ENCODE results near the gene RAD51B. TPM values are rescaled to one million over a fixed set of nuclear protein-coding genes. Genes with fewer than 3 reads are reported as not detected.

The RAD51B gene
- total RNA-seq, 1 experiment from 2014 or later: 23.3 TPM

GRCh38 chr14:67928375-67928774 lies 108.8 kb downstream of the RAD51B start:
- CTCF ChIA-PET: no interaction called here
- Histone ChIP-seq H3K27ac (ENCODE audit: low read depth, low read length, poor library complexity, severe bottlenecking) (no peak overlapping the region), H3K4me3 (ENCODE audit: low read depth, low read length, poor library complexity, severe bottlenecking) (no peak overlapping the region), H3K4me1 (ENCODE audit: insufficient read depth, low read length, poor library complexity, severe bottlenecking) (peaks cover under 1% of the 10 kb centered on the region), H3K36me3 (ENCODE audit: insufficient read depth, low read length, poor library complexity, severe bottlenecking) (no peaks in the 10 kb centered on the region), H3K27me3 (replicated peaks; ENCODE audit: insufficient read depth, low read depth, low read length, poor library complexity) (no peaks in the 10 kb centered on the region), H3K9me3 (ENCODE audit: low read depth, low read length, poor library complexity, severe bottlenecking) (peaks cover 4% of the 10 kb centered on the region)
- no peak for TF ChIP-seq EZH2 (IDR thresholded peaks at IDR 0.05; ENCODE audit: borderline replicate concordance, low read depth, low read length, poor library complexity, severe bottlenecking)
- TF ChIP-seq, protein P1, sequence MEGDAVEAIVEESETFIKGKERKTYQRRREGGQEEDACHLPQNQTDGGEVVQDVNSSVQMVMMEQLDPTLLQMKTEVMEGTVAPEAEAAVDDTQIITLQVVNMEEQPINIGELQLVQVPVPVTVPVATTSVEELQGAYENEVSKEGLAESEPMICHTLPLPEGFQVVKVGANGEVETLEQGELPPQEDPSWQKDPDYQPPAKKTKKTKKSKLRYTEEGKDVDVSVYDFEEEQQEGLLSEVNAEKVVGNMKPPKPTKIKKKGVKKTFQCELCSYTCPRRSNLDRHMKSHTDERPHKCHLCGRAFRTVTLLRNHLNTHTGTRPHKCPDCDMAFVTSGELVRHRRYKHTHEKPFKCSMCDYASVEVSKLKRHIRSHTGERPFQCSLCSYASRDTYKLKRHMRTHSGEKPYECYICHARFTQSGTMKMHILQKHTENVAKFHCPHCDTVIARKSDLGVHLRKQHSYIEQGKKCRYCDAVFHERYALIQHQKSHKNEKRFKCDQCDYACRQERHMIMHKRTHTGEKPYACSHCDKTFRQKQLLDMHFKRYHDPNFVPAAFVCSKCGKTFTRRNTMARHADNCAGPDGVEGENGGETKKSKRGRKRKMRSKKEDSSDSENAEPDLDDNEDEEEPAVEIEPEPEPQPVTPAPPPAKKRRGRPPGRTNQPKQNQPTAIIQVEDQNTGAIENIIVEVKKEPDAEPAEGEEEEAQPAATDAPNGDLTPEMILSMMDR (conservative IDR thresholded peaks at IDR 0.05; ENCODE audit: low read depth, low read length): no peak
- intact Hi-C loops (cut with micrococcal nuclease; ENCODE audit: unreplicated experiment): no loop called here
- POLR2A ChIA-PET (ENCODE audit: low non-redundant PET): no interaction called here
- no TSS peak for BruUV-seq (replicated peaks)
- no peak for DNase-seq (ENCODE audit: low spot score)

DNA sequence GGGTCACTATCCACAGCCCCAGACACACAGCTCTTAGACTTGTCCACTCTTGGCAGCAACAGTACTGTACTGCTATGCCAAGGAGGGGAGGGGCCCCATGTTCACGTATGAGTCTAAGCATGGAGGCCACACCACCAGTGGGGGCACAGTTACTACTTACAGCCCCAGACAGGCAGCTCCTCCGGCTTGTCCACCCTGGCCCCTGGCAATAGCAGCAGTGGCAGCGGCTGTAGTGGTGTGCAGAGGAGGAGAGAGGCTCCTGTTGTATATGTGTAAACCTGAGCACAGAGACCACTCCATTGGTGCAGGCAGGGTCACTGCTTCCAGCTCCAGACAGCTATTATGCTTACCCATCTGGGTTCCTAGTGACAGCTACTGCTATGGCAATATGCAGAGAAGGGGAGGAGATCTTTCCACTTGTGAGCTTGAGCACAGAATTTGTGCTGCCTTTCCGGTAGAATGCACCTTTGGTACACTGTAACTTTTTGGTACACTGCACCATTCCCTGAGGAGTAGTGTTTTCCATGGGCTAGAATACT lies 113.2 kb downstream of the RAD51B start:
- Histone ChIP-seq H3K9me3 (ENCODE audit: low read depth, low read length, poor library complexity, severe bottlenecking) (peaks cover 4% of the 10 kb centered on the region), H3K4me1 (ENCODE audit: insufficient read depth, low read length, poor library complexity, severe bottlenecking) (peaks cover 16% of the 10 kb centered on the region), H3K27me3 (replicated peaks; ENCODE audit: insufficient read depth, low read depth, low read length, poor library complexity) (peaks cover 12% of the 10 kb centered on the region), H3K36me3 (ENCODE audit: insufficient read depth, low read length, poor library complexity, severe bottlenecking) (no peaks in the 10 kb centered on the region), H3K4me3 (ENCODE audit: low read depth, low read length, poor library complexity, severe bottlenecking) (no peak overlapping the region), H3K27ac (ENCODE audit: low read depth, low read length, poor library complexity, severe bottlenecking) (no peak overlapping the region)
- POLR2A ChIA-PET (ENCODE audit: low non-redundant PET): no interaction called here
- CTCF ChIA-PET: interaction anchor here (1.9 kb wide), 1 partner anchor 912 kb away, joined by 10 read pairs; no protein-coding TSS in a partner anchor
- no peak for DNase-seq (ENCODE audit: low spot score)
- intact Hi-C loops (cut with micrococcal nuclease; ENCODE audit: unreplicated experiment): loop anchor here (5.0 kb wide), 1 partner anchor 910 kb away; no protein-coding TSS in a partner anchor
- no TSS peak for BruUV-seq (replicated peaks)
- TF ChIP-seq, protein P1 (conservative IDR thresholded peaks at IDR 0.05; ENCODE audit: low read depth, low read length): no peak
- TF ChIP-seq EZH2 (IDR thresholded peaks at IDR 0.05; ENCODE audit: borderline replicate concordance, low read depth, low read length, poor library complexity, severe bottlenecking): no peak

DNA sequence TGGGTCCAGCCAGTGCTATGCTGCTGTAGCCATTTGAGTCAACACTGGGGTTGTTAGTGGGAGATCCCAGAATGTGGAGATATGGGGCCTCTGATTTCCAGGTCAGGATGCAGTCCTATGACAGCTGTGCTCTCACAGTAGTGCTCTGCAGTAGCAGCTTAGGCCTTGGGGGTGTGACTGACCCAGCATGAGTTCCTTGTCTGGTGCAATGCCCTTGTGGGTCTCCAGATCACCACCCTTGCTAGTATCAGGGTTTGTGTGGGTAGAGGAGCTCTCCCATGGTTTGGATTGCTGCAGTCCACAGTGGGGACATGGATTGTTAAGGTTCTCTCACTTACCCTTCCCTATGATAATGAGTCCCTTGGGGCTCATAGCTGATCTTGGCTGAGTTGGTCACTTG lies 113.7 kb downstream of the RAD51B start:
- Histone ChIP-seq H3K36me3 (ENCODE audit: insufficient read depth, low read length, poor library complexity, severe bottlenecking) (no peaks in the 10 kb centered on the region), H3K27me3 (replicated peaks; ENCODE audit: insufficient read depth, low read depth, low read length, poor library complexity) (peaks cover 12% of the 10 kb centered on the region), H3K4me1 (ENCODE audit: insufficient read depth, low read length, poor library complexity, severe bottlenecking) (peaks cover 21% of the 10 kb centered on the region), H3K4me3 (ENCODE audit: low read depth, low read length, poor library complexity, severe bottlenecking) (no peak overlapping the region), H3K27ac (ENCODE audit: low read depth, low read length, poor library complexity, severe bottlenecking) (no peak overlapping the region), H3K9me3 (ENCODE audit: low read depth, low read length, poor library complexity, severe bottlenecking) (peaks cover 4% of the 10 kb centered on the region)
- intact Hi-C loops (cut with micrococcal nuclease; ENCODE audit: unreplicated experiment): loop anchor here (5.0 kb wide), 1 partner anchor 909 kb away; no protein-coding TSS in a partner anchor
- BruUV-seq (replicated peaks): no TSS peak
- TF ChIP-seq, protein P1 (conservative IDR thresholded peaks at IDR 0.05; ENCODE audit: low read depth, low read length): no peak
- DNase-seq (ENCODE audit: low spot score): no peak
- ChIA-PET CTCF (interaction anchor here (0.6 to 1.9 kb wide), 4 partner anchors 11 to 911 kb away, joined by 3 to 10 read pairs (median 4); no protein-coding TSS in a partner anchor), POLR2A (ENCODE audit: low non-redundant PET) (no interaction called here)

Measured in A673 (cell line).